GM20431 (cell line): ENCODE measurements around the gene SMC3.

Source experiments
- in situ Hi-C: fragments of 300-500 bp; cut with MseI, MboI; formaldehyde crosslinking; loops from one replicate; pipeline ENCODE4 v1.15.0; 2020; ENCODE audit warnings: low sequenced_read_pairs; ENCODE audit not compliant: unreplicated experiment

Gene SMC3

GRCh38 chr10:110641256-110641655 lies 73.8 kb downstream of the SMC3 start:
- in situ Hi-C loops = no loop called here

DNA sequence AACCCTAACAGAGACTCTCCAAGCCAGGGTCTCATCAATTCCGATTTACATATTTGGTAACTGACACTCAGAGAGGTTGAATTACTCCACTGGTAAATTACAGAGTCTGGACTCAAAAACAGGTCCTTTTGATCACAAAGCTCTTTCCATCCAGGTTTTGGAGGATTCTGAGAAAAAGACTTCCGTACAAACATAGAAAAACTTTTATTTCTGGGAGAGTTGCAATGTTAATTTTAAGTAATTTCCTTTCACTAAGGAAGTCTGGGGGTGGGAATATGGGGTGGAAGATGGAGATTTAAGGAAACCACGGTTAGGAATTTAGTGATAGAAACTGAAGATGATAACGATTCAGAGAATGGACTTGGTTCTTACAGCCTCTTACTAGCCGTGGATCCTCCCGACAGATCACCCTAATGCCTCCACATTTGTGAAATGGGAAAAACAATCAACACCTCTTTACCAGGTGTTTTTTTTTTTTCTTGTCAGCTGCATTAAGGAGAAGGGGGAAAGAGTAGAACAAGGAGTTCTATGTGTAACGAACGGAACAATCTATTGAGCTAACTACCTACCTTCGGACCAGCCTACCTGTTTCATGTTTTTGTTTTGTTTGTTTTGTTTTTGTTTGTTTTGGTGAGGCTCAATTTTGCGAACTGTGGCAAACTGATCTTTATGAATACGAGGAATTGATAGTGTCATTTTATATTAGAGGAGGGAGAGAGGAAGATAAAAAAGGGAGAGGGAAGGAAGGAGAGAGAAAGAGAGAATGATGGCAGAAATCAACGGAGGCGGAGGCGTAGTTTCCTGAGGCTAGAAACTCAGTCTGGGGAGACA lies 74.9 kb downstream of the SMC3 start:
- in situ Hi-C loops = no loop called here

DNA sequence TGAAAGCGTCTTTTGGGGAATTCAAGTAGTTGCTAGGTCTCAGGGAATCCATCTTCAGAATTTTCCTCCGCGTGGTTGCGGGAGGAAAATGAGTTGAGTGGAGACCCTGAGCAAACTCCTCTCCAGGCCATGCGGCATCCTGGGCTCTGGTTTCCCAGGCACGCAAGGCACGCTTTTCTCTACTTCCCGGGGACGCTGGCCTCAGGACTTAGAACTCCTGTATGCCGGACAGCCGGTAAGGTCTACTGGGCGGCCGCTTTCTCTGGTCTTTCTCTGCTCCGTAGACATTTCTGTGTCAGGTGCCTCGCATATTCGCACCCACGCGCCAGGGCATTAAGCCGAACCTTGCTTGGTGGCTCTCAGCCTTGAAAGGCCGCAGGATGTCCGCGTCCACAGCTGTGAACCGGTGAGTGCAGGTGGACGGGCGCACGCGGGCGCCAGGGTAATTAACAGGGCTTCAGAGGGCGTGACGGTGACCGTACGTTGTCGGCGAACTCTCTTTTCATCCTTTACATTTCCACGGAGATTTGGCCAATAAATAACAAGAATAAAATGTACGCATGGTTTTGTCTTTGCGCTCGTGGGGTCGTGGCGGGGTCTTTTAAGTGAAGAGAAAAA lies 75.6 kb downstream of the SMC3 start:
- in situ Hi-C loops = no loop called here

- in situ Hi-C loops = no loop called here
Measured at GRCh38 chr10:110643653-110644597, 76.4 kb downstream of the SMC3 start, which contains the start of gene RBM20. Gene RBM20, plus strand, starts transcription at chr10:110644336. Its CDS starts 119 bp downstream, at chr10:110644455.

GRCh38 chr10:110644598-110645462 lies 77.3 kb downstream of the SMC3 start:
- in situ Hi-C loops = no loop called here

- in situ Hi-C loops = no loop called here
Measured at GRCh38 chr10:110646417-110647135, 79.1 kb downstream of the SMC3 start.

DNA sequence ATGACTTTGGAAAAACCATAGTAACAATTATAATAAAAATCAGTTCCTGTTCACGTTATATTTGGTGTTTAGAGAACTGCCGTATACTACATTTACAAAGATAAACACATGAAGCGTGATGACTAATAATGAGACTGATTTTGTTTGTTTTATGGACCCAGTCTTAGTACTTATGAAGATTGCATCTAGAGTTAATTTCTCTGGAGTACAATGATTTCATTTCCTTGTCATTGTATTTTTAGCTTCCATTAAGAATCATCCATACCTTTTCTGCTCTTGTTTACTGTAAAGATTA lies 79.6 kb downstream of the SMC3 start:
- in situ Hi-C loops = no loop called here

- in situ Hi-C loops = no loop called here
Measured at GRCh38 chr10:110648692-110649346, 81.3 kb downstream of the SMC3 start.

DNA sequence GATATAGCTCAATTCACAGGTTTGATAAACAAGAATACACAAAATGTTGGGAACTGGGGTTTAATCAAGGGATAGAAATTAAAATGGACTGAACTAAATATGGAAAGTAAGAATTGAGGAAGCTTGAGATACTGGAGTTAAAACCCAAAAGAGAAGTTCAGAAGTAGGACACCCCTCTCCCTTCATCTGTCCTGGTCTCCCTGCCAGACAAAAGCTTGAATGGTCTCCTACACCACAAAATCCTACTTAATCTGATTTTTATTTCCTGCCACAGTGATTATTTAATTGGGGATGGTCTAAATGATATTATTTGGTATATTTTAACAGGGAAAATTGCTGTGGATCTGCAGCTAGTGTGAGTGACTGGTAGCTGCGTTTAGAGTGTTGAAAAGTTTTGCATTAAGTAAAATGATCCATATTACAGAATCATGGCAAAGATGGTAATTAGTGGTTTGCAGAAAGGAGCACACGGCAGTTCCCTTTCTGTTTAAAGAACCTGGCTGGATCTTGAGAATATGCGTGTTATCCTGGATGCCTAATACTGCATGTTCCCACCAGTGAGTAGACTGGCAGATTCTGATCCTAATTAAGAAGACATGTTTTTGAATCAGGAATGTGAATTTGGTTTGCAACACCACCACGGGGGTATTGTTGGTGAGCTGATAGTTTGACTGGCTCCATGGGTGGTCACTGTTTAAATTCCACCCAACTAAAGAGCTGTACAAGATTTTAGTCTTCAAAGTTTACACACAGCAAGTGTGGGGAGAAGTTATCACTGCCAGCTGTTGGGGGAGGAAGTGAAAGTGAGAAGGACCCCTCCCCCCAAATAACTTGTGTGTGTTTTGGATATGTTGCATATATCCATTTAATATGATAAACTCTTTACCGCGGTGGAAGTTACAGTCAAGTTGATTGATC lies 82.1 kb downstream of the SMC3 start:
- in situ Hi-C loops = no loop called here

- in situ Hi-C loops = no loop called here
Measured at GRCh38 chr10:110650265-110650668, 82.8 kb downstream of the SMC3 start.

GRCh38 chr10:110651044-110651958 lies 83.8 kb downstream of the SMC3 start:
- in situ Hi-C loops = no loop called here

- in situ Hi-C loops = no loop called here
Measured at GRCh38 chr10:110652475-110653118, 85.1 kb downstream of the SMC3 start.
